Muscle of back (tissue), 11 donors: ENCODE measurements around the gene TUBB1. TPM values are rescaled to one million over a fixed set of nuclear protein-coding genes. Genes with fewer than 3 reads are reported as not detected.
A peak's percentile ranks its signal among the peaks of the same experiment; 100 is the strongest.

Experiments
- DNase-seq, 3 donors: peaks; one replicate each; pipeline versions ENCODE4 v3.0.0 to v3.0.0-alpha.2; 2013
- polyA plus RNA-seq, 10 donors: library from polyadenylated mRNA; unstranded; fragments of 120-200 nt; gene quantifications; one replicate each; pipeline ENCODE4 v1.2.1, GENCODE V29; 2013; ENCODE audit not compliant: insufficient read length in 10 of 10

TUBB1 gene
- polyA plus RNA-seq, 10 donors = 0.32 to 1.4 (median 0.83) TPM

DNA sequence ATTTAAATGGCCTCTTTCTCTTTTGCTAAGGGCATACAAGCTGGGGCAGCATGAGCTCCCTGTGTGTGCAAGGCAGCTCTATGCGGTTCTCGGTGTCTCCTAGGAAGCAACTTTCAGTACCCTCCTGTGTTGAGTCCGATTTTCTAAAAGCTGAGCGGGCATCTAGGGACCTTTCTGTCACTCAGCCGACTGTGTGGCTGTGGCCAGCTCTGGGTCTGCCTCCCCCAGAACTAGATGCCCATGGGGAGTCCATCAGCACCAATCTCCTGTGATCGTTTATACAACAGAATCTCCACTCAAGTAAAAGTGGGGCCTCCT lies 30.7 kb upstream of the TUBB1 start:
- DNase-seq = no peak

DNA sequence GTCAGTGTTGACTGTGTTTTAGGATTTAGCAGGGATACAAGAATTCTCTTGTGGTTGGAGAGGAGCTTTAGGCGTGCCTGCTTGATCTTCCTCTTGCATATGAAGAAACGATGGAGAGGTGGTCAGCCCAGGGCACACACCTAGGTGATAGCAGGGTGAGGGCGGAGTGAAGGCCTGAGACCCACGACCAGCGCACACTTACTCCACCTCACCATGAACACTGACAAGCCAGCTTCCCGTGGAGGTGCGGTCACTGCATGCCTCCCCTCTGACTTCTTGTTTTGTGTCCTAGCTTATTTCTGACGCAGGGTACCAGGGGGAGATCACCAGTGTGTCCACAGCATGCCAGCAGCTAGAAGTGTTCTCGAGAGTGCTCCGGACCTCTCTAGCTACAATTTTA lies 30.0 kb upstream of the TUBB1 start:
- DNase-seq = no peak

DNA sequence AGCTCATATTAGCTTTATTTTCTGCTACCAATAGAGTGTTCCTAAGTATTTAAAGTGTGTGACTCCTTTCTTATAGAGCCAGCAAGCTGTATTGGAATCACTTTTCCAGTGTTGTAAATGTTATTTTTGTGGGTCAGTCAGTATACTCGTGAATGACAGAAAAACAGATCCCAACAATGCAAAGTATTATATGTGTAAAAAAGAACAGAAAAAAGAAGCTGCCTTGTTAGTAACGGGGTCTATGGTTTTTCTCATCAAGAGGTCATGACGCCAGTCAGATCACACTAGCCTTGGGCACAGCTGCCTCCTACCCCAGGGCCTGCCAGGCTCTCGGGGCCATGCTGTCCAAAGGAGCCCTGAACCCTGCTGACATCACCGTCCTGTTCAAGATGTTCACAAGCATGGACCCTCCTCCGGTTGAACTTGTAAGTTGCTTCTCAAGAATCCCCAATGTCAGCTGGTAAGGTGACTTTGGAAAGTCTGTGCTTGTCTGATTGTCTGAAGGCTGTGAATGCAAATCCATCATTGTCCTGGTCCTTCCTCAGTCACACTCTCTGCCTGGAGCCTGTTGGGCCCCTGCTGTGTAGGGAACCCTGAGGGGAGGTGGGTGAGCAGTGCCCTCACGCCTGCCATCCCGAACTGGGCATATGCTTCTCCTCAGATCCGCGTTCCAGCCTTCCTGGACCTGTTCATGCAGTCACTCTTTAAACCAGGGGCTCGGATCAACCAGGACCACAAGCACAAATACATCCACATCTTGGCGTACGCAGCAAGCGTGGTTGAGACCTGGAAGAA lies 28.4 kb upstream of the TUBB1 start:
- DNase-seq = no peak

DNA sequence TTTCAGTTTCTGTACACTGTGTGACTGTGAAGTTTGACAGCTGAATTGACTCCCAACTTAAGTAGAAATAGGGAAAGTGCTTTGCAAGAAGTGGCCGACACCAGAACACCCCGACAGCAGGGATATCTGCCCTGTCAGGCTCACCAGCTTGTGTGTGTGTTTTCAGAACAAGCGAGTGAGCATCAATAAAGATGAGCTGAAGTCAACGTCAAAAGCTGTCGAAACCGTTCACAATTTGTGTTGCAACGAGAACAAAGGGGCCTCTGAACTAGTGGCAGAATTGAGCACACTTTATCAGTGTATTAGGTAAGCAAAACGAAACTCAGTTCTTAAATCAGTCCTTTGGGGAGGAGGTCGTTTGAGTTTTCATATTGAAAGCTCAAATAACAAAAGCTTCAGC lies 27.5 kb upstream of the TUBB1 start:
- no peak for DNase-seq

DNA sequence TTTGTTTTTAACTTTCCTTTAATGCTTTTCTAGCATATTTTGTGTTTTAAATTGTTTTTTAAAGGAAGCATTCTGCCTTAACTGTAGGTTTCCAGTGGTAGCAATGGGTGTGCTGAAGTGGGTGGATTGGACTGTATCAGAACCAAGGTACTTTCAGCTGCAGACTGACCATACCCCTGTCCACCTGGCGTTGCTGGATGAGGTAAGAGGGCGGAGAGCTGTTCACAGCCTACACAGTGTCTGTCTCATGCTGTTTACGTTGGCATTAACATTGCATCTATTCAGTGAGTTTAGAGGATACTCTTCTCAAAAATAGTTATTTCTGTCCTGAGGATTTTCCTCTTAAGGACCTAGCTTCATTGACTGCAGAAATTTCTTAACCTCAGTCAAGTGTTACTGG lies 26.3 kb upstream of the TUBB1 start:
- no peak for DNase-seq

DNA sequence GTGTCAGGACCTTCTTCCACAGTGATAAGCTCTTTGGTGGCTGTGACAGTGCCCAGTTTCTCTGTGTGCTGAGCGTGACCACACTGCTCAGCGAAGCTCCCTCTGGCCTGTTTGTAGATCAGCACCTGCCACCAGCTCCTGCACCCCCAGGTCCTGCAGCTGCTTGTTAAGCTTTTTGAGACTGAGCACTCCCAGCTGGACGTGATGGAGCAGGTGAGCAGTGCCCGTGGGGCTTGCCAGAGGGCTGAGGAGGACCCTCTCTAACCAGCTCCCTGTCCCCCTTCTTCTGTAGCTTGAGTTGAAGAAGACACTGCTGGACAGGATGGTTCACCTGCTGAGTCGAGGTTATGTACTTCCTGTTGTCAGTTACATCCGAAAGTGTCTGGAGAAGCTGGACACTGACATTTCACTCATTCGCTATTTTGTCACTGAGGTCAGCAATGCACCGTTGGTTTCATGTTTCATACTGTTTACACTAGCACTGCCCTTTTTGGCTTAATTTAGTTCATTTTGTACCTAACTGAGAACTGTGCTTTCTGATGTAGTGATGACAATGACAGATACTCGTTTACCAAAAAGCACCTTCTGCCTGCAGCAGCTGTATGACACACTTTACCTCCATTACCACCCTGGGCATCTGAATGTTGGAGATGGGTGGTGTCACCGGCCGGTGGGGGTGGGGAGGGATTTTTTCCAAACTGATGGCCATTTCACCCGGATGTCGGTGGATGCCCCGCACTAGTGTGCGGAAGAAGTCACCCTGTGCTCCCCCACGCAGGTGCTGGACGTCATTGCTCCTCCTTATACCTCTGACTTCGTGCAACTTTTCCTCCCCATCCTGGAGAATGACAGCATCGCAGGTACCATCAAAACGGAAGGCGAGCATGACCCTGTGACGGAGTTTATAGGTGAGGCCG lies 25.6 kb upstream of the TUBB1 start:
- no peak for DNase-seq

DNA sequence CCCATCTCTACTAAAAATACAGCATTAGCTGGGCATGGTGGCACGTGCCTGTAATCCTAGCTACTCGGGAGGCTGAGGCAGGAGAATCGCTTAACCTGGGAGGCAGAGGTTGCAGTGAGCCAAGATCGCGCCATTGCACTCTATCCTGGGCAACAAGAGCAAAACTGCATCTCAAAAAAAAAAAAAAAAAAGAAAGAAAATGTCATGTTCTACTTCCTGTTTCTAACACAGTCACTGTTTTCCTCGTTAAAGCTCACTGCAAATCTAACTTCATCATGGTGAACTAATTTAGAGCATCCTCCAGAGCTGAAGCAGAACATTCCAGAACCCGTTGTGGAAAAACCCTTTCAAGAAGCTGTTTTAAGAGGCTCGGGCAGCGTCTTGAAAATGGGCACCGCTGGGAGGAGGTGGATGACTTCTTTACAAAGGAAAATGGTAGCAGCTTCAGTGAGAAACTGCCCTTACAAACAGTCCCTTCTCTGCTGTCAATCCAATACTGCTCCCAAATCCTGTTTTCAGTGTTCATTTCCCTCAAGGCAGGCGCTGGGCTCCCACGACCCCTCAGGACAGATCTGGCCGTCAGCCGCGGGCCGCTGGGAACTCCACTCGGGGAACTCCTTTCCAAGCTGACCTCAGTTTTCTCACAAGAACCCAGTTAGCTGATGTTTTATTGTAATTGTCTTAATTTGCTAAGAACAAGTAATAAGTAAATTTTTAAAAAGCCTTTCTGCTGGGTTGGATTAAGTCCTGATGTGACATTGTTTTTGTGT lies 24.7 kb upstream of the TUBB1 start:
- DNase-seq = no peak

DNA sequence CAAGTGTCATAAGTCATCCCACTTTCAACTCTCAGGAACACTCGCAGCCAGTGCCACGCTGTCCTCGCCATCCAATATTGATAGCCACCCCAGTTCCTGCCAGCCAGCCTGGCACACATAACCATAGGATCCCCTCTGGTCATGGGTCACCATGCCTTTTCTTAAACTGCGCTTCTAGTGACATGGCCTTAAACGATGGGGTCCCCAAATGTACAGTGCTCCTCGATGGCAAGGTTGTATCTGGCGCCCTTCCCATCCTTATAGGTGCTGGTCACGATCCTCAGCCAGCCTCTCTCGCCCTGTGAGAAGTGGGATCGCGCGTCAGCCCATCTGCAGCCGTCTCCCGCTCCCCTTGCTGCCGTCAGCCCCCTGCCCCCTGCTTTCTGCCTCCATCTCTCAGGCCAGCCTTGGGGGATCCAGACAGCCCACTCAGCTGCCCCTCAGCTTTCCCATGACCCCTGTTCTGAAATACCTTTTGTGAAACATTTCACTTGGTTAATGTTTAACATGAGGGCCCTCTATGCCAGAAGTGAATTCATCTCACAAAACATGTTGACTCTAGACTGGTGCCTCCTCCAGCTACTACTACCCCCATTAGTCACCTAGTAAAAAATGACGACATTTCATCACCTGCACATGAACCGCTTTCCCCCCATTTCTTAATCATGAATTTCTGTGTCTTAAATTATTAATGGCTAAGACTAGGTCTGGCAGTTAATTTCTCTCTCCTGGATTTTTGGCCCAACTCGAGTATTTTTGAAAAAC lies 23.6 kb upstream of the TUBB1 start:
- DNase-seq = no peak

DNA sequence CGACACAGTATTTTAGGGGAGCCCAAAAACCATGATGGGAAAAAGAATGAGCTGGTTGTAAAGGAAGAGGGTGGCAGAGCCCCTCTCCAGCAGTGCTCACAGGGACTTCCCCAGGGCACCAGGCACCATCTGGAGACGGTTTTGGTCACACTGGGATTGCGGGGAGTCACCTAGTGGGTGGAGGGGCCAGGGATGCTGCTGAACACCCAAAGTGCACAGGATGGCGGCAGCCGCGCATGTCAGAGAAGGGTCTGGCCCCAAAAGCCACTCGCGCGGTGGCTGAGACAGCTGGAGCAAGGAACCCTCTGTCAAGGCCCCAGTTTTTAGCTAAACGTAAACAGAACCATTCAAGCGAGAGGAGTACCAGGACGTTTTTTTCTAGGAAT lies 23.0 kb upstream of the TUBB1 start:
- no peak for DNase-seq

DNA sequence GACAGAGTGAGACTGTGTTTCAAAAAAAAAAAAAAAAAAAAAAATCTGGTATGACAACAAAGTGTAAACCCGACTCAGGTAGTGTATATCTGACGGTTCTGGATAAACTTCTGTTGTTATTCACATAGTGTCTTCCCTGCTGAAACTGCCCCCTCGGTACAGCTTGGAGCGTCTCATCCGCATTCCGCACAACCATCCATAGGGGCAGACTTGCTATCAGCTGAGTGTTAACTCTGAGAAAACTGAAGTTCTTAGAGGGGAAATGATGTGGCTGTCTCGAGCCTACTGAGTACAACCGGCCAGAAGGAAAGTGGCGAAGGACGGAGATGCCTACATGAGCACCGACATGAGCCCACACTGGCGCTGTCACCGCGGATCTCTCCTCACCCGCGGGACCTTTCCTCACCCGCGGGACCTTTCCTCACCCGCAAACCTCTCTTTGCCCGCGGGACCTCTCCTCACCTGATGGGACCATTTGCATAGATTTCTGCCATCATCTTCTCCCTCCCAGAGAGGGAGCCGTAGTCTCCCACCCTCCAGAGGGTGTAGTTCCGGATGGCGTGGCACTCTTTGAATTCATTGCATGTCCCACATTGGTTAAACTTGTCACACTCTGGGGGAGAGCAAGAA lies 22.0 kb upstream of the TUBB1 start:
- DNase-seq = no peak

DNA sequence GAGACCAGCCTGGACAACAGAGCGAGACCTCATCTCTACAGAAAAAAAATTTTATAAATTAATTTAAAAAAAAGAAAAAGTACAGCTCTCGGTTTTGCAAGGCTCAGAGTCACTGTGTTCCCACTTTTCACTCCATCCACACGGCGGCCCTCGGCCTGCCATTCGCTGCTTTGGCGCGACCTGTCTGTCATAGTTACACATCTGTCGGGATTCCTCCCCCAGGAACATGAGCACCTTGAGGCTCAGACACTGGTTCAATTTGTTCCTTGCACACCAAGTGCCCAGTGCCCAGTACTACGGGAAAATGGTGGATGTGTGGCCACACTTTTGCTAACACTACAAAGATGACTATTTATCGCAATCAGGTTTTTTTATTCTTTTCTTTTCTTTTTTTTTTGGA lies 20.6 kb upstream of the TUBB1 start:
- DNase-seq = no peak

DNA sequence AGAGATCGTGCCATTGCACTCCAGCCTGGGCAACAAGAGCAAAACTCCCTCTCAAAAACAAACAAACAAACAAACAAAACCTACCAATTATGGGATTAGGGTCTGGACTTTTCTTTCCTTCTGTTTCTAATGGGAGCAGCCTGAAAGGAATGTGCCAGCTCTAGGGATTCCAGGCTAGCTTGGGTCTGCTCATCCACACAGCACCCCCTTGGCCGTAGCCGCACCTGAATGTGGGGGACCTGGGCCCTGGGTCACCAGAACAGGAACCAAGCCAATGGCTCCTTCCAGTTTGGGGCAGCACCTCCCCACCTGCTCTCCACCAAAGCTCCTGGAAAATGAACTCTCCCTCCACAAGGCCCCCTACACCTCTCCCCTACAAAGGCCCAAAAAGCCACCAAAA lies 18.9 kb upstream of the TUBB1 start:
- no peak for DNase-seq

DNA sequence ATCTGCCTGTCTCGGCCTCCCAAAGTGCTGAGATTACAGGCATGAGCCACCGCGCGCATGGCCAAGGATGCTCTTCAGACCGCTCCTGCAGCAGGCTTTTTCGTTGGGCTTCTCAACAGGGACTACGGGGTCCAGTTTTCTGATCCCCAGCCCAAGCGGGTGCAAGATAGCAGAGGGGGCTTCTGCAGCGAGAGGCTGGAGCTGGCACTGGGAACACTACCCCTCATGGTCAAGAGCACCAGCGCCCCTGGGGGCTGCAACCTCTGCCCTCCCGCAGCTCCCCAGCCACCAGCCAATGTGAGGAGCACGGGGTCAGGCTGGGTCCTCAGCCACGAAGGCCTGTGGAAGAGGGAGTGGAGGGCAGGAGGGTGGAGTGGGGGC lies 18.2 kb upstream of the TUBB1 start:
- DNase-seq = no peak

DNA sequence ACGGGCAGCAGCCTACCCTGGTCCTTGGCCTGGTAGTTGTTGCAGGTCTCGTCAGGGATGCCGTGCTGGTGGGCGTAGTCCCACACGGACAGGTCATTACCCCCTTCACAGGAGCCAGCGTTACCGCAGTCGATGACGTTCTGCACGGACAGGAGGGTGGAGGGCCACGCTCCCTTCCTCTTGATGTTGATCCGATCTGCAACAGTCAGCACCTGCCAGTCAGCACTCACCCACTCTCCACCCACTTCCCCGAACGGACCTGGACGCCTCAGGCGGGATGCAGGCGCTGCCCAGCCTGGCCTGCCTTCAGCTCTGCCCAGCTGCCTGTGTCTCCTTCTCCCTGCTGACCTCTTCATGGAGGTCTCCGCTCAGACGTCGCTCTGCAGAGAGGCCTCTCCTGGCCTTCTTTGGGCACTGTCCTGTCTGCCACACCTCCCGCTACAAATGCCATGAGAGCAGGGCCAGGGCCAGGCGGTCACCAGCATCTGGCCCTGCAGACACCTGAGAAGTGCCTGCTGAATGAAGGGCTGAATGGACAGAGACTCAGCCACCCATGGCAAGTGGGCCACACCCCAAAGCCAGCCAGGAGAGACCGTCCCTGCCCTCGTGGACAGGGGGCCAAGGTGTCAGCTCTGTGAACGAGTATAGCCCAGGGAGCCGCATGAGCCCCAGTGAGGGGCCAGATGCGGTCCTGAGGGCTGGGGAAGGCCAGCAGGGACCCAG lies 17.6 kb upstream of the TUBB1 start:
- DNase-seq = no peak

DNA sequence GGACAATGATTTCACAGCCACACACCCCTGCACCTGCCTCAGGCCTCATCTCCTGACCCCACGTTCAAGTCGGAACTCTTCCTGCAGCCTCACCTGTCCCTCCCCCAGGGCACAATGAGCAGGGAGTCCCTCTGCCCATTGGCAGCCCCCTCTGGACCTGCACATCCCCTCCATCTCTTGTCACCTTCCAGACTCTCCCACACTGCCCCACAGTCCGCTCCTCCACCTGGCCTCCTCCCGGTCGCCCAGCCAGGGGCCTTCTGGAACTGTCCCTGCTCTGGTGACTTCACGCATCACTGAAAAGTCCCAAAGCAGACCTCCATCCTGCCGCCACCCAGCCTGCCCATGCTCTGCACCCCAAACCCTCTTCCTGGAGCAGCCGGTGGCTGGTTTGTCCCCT lies 16.8 kb upstream of the TUBB1 start:
- no peak for DNase-seq

DNA sequence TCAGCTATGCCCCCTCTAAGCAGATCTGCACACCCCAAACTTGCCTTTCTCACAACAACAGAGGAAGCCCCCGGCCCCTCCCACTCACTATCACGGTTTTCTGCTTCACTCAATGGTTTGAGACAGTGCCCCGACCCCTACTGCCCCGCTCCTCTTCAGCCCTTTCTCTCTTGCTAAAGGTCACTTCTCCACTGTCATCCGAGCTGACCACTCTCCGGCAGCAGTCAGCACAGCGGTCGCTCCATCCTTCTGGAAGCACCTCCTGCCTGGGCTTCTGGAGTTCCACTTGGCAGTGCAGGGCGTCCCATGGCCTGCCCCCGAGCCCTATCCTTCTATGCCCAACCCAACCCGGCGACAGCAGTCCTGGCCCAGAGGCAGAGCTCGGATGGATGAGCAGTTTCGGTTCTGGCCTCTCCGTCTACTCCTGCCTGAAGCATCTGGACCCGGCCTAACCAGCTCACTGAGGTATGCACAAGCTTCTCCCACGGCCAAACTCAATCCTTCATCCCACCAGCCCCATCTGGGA lies 16.3 kb upstream of the TUBB1 start:
- no peak for DNase-seq

DNA sequence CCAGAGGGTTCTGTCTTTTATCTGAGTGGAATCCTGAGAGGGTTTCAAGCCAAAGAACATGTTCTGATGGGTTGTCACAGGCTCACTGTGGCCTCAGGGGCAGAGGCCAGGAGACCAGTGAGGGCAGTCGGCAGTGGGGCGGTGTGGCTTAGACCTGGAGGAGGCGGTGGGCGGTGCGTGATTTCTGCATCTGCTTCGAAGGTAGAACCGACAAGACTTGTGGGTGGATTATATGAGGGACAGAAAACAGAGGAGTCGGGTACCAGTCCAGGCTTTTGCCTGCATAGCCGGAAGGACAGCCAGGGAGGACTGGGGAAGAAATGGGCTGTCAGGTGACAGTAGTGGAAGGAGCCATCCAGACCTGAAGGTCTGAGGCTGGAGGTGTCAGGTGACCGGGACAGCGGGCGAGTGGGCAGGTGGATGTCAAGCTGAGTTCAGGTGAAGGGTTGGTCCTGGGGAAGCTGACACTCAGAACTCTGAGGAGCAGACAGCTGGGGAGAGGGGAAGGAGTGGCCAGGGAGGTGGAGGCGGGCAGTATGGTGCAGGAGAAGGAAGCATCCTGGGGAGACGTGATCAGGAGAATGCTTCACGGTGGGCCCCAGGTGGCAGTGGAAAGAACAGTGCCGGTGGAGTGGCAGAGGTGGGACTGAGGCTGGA lies 15.3 kb upstream of the TUBB1 start:
- DNase-seq = no peak

DNA sequence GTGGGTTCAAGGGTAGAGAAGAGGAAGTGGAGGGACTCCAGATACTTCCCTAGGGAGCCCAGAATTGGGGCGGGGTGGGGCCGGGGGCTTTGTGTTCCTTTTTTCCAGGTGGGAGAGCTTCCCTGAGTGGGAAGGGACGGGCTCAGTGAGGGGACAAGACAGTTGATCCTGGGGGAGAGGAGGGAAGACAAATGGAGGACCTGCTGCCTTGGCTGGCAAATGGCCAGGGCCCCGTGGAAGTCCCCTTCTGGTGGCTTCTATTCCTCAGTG lies 14.8 kb upstream of the TUBB1 start:
- no peak for DNase-seq

DNA sequence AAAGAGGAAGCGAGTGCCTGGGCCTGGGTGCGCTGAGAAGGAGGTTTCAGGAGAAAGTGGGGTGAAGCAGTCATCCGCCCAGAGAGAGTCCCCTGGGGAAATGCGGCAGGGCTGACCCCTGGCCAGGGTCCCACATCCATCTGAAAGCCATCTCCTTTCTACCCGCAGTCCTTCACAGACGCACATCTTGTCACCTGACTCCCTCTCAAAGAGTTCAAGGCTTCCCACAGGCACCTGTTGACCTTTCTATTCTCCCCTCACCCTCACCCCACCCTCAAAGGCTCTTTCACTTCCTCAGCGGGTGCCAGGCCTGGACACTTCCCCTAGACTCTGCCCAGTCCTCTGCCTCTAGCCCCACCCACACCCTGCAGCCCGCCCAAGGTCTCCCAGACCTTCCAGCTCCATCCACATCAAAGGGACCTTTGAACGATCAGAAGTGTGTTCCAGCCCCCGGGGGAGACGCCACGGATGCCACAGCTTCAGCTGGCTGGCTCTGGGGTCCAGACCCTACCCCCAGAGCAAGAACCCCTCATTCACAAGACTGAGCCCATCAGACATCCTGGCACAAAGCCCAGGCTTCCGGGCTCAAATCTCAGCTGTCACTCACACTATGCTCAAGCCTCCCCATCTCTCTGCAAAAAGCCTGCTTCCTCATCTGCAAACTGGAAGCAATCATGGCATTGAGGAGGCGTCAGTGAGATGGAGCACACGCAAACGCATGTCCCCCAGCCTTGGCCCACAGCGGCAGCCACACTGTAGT lies 14.3 kb upstream of the TUBB1 start:
- DNase-seq = peak in 1 of 3 donors; percentile 60
